NCI-H2196 treated with DMSO at 0.1 percent for 48 hours (cell line): ENCODE data around the gene SLC19A2.
A peak's percentile ranks its signal among the peaks of the same experiment; 100 is the strongest.
"Not testable (repeated sequence)": the region's sequence is repeated elsewhere in the genome, so short reads cannot be mapped to it uniquely, and the experiment has no call there.

Experiments
- DNase-seq: peaks from one replicate; lab custom pipeline; 2025; ENCODE audit not compliant: unreplicated experiment; lab: John Stamatoyannopoulos, UW

The SLC19A2 gene, protein sequence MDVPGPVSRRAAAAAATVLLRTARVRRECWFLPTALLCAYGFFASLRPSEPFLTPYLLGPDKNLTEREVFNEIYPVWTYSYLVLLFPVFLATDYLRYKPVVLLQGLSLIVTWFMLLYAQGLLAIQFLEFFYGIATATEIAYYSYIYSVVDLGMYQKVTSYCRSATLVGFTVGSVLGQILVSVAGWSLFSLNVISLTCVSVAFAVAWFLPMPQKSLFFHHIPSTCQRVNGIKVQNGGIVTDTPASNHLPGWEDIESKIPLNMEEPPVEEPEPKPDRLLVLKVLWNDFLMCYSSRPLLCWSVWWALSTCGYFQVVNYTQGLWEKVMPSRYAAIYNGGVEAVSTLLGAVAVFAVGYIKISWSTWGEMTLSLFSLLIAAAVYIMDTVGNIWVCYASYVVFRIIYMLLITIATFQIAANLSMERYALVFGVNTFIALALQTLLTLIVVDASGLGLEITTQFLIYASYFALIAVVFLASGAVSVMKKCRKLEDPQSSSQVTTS

DNA sequence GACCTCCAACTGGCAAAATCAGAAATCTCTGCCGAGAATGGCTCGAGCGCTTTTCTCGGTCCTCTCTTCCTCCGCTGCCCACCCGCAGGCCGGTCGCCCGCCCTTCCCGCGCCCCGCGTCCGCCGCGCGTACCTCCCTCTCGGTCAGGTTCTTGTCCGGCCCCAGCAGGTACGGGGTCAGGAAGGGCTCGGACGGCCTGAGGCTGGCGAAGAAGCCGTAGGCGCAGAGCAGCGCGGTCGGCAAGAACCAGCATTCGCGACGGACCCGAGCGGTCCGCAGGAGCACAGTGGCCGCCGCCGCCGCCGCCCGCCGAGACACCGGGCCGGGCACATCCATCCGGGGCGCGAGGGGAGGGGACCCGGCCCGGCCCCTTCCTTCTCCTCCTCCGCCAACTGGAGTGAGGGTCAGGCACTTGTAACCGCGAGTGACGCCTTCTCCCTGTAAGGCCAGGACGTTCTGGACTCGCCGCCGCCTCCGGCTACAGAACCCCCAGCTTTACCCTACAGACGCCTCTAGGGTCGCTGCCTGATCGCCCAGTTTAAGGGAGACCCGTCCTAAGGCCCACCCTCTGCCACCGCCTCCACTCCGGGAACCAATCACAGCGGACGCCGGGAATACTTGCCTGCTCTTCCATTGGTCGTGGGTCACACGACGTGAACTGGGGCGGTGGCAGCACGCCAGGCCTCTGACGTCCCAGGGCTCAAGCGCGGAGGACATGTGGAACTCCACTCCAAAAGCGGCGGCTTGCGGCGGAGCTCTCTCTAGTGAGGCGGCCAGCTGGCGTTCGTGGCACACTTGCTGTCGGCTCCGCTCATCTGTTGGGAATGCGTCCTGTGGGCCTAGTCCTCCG, at the start of gene SLC19A2:
Gene SLC19A2, minus strand, starts transcription at position 514 of the 850 bp plus-strand sequence. Its CDS starts 178 bp downstream, at position 336.
- peak; percentile 96 for DNase-seq

DNA sequence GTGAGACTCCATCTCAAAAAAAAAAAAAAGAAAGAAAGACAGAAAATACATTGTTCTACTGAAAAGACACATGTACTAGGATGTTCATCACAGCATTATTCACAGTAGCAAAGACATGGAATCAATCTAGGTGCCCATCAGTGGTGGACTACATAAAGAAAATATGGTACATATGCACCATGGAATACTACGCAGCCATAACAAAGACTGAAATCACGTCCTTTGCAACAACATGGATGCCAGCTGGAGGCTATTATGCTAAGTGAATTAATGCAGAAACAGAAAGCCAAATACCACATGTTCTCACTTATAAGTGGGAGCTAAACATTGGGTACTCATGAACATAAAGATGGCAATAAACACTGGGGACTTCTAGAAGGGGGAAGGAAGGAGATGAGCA, 48.9 kb upstream of the SLC19A2 start:
- no peak for DNase-seq

GRCh38 chr1:169533528-169534190, 47.9 kb upstream of the SLC19A2 start:
- DNase-seq: not testable (repeated sequence)

DNA sequence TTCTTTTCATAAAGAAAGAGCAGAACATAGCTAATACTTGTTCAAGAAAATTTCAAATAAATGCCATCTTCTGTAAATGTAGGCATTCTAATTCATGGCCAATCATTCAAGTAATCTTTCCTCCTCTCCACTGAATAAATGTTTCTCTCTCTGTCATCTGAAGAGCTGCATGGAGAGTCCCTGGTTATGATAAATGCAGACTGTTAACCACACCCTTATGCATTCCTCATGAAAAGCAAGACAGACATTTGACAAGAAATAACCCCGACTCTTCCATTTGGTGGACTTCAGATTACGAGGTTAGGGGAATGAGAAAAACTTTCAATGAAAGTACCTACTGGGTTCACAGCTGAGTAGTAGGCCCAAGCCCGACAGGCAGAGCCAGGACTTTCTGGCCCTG, 44.7 kb upstream of the SLC19A2 start:
- DNase-seq: no peak

DNA sequence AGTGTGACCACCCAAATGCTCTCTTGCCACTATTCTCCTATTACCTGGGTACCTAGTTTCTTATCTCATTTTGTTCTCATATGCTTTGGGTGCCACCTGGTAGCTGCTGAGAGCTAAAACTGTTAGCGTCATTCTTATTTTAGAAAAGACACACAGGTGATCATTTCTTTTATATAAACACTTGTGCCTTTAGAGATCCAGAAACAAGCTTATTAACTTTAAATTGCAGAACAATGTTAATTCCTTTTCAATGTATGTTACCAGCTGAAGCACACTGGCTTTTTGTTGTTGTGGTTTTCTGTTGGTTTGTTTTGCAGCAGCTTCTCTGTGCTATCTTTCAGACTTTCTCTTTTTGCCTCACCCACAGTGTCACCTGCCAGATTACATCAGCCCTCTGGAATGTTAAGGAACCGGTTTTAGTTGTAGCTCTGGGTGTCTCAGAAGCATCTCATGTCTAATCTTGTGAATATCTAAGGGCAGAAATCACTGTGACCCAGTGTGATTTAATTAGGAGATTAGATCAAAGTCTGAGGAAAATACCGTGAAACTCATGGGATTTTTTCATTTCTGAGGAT, 43.4 kb upstream of the SLC19A2 start:
- peak; percentile 57 for DNase-seq

DNA sequence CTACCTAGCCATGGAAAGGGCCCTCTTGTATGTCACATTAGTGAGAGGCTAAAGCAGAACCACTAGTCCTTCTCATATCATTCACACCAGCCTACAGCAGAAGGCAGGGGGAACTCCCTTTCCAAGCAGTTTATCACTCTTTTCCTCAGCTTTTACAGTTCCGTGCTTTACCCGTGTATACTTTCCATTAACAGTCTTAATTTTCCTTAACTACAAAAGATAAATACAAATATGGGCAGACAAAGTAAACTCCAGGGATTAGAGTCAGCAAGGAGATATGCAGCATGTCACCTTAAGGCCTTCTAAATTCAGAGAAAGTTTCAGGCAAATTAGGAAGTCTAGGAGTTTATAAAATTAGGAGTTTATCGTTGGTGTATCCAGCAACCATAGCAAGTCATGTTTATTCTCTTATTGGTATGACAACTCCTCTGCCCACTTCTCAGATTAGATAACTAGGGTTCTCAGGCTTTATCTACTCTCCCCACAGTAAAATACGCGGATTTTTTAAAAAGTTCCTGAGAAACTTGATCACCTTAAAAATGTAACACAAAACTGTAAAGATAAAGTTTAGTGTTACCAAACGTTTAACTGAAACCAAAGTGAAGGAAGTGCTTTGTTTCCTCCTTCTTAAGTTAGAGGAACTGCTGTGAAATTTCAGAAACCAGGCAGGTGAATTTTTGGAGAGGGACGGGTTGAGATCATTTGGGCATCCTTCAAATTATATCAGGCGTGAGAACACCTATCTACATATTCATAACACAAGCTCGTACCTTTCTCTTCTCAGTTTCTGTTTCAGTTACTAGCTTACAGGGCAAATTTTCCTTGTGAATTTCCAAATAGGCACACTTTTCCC, 42.7 kb upstream of the SLC19A2 start:
- no peak for DNase-seq

GRCh38 chr1:169527451-169528214, 41.9 kb upstream of the SLC19A2 start:
- DNase-seq: no peak

- DNase-seq: no peak
Observed at GRCh38 chr1:169527001-169527400, 41.3 kb upstream of the SLC19A2 start.

DNA sequence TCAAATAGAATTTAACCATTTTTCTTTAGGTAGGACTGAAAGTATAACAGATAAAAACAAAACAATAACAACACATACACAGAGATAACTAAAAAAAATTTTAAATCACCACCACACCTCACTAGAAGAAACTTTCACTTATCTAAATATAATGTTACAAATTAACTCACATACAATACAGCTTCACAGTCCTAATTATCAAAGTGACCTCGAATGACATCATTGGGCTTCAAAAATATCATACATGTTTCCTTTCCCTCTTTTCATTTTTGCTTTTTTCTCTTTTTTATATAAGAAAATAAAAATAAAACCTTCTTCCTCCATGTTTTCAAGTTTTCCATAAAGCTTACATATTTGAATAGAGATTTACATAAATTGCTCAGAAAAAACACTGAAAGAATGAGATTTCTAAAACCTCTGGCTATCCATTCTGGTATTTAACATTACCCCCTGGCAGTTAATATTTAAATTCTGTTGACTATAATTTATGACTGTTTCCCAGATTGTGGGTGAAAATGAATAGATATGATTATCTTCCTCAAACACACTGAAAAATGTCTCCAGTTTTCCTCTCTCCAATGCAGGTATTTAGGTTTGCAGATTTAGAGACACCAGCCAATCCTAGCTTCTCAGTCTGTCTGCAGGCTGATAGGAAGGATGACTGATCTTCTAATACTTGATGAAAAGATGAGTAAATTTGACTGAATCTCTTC, 40.5 kb upstream of the SLC19A2 start:
- DNase-seq: no peak

DNA sequence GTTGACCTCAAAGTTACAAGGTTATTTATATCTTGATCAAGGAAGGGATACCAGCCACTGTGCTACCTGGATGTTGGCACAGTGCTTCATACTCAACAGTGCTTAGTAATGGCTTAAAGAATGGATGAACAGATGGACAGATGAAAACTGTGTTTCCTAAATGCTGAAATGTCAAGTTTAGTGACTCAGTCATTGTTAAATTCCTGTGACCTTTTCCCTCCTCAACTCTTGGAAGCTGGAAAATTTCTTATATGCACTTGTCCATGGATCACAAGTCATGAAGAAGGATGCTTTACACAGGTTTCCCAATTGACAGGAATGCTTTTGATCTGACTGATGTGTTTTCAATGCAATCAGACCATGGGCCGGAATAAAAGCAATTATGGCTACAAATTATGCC, 39.6 kb upstream of the SLC19A2 start:
- no peak for DNase-seq

GRCh38 chr1:169523904-169524303, 38.2 kb upstream of the SLC19A2 start:
- DNase-seq: no peak

- DNase-seq: no peak
Observed at GRCh38 chr1:169521226-169521625, 35.5 kb upstream of the SLC19A2 start.

DNA sequence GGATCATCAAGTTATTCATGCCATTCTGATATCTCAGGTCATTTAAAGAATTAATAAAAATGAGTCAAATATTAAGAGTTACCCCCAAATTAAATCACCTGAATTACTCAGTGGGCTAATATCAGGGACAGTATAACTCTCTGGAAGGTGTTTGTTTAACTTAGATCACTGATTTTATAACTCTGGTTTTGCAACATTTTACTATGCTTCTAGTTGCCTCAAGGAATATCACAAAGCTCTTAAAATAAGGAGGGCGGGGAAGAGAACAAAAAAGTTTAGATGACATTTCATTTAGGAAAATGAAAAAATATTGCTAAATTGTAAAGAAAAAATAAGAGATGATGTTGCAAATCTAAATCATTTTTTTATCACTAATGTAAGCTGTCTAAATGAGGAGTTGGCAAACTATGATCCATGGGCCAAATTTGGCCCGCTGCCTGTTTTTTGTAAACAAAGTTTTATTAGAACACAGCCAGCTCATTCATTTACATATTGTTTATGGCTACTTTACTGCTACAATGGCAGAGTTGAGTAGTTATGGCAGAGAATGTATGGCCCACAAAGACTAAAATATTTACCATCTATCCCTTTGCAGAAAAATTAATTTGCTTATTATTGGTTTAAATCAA, 31.9 kb upstream of the SLC19A2 start:
- no peak for DNase-seq

DNA sequence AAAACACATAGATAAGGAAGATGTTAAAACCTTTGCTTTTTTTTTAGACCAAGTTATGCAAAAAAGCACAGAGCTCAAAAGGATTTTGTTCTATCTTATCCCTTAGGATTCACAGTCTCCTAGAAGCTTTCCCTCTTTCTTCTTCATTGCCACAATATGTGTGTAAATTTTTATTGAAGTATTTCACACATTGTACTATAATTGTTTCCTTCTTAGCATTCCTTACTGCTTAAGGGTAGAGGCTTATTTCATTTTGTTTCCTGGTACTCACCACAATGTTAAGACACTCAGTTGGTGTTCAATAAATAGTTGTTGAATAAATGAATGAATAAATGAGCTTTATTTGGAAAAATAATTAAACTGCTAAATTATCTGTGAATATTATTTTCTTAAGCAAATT, 29.9 kb upstream of the SLC19A2 start:
- DNase-seq: no peak

GRCh38 chr1:169514566-169515270, 29.0 kb upstream of the SLC19A2 start:
- DNase-seq: no peak

DNA sequence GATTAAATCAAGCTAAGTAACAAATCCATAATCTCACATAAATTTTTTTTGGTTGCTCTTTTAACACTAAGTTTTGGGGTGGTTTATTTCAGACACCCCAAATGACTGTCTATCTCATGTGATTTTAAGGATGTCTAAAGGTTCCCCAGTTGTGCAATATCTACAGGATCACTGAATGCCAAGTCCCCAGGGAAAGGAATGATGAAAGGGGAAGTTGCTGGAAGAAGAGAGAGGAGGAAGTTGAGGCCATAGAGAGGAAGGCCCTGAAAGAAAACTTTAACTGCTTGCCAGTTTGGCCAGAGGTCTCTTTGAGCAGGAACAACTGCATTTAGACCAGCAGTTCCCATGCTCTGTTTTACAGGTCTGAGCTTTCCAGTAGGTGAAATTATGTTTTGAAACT, 27.5 kb upstream of the SLC19A2 start:
- DNase-seq: no peak

DNA sequence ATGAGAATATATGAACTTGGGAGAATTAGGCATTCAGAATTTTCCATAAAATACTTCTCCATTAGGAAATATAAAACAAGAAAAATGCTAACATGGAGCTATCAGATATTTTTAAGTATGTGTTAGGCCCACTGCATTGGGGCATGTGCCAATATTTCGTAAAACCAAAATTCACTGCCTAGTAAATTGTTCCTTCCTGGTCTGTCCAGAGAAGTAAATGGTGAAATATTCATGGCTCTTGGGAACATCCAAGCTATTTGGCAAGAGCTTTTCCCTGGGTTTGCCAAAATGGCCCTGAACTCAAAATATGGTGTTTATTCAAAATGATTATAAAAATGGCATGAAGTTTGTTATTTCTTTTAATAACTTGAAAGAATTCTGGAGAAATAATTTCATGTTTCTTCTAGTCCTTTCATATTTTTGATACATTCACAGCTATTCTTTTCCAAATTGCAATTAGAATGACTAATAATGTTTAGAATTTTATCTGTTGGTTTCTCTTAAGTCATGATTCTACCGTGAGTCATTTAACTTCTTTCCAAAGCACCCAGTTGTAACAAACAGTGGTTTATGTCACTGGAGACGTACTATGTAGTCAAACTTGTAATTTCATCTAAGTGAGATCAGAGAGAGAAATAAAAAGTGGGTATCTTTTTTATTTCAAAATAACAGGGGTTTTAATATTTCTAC, 25.7 kb upstream of the SLC19A2 start:
- no peak for DNase-seq
